Measurements from ENCODE around the gene NPHP4. TPM values are rescaled to one million over a fixed set of nuclear protein-coding genes. Genes with fewer than 3 reads are reported as not detected.

Gene NPHP4
- polyA plus RNA-seq, 1 of the 3 experiments (the other 2 are of a cell fraction) = 7.0 TPM

GRCh38 chr1:6002714-6003501, 10.7 kb upstream of the NPHP4 start (continued):
- TF ChIP-seq, protein P1, sequence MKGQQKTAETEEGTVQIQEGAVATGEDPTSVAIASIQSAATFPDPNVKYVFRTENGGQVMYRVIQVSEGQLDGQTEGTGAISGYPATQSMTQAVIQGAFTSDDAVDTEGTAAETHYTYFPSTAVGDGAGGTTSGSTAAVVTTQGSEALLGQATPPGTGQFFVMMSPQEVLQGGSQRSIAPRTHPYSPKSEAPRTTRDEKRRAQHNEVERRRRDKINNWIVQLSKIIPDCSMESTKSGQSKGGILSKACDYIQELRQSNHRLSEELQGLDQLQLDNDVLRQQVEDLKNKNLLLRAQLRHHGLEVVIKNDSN (IDR thresholded peaks at IDR 0.05; ENCODE audit: borderline replicate concordance, low read depth) = no peak
- TF ChIP-seq, protein P2, sequence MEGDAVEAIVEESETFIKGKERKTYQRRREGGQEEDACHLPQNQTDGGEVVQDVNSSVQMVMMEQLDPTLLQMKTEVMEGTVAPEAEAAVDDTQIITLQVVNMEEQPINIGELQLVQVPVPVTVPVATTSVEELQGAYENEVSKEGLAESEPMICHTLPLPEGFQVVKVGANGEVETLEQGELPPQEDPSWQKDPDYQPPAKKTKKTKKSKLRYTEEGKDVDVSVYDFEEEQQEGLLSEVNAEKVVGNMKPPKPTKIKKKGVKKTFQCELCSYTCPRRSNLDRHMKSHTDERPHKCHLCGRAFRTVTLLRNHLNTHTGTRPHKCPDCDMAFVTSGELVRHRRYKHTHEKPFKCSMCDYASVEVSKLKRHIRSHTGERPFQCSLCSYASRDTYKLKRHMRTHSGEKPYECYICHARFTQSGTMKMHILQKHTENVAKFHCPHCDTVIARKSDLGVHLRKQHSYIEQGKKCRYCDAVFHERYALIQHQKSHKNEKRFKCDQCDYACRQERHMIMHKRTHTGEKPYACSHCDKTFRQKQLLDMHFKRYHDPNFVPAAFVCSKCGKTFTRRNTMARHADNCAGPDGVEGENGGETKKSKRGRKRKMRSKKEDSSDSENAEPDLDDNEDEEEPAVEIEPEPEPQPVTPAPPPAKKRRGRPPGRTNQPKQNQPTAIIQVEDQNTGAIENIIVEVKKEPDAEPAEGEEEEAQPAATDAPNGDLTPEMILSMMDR (IDR thresholded peaks at IDR 0.05) = no peak
- no peak for TF ChIP-seq NRF1 (IDR thresholded peaks at IDR 0.05; ENCODE audit: low read depth, low read length)
- TF ChIP-seq POLR2AphosphoS5 (IDR thresholded peaks at IDR 0.05; ENCODE audit: low read depth, low read length) = no peak
- TF ChIP-seq FOXJ3 (CRISPR knock-in tag; IDR thresholded peaks at IDR 0.05) = no peak
- no peak for TF ChIP-seq CHD2 (IDR thresholded peaks at IDR 0.05; ENCODE audit: low read length, partially characterized antibody)
- no peak for TF ChIP-seq SIN3A (IDR thresholded peaks at IDR 0.05; ENCODE audit: borderline replicate concordance, low read depth, low read length)

- H4K20me1 ChIP-seq (ENCODE audit: insufficient read depth) = no peaks in the 10 kb centered on the region
- H3K79me2 ChIP-seq (ENCODE audit: insufficient read depth) = no peaks in the 10 kb centered on the region
- no peak for TF ChIP-seq USF2 (IDR thresholded peaks at IDR 0.05; ENCODE audit: borderline replicate concordance, low read depth, low read length)
- TF ChIP-seq, protein P3, sequence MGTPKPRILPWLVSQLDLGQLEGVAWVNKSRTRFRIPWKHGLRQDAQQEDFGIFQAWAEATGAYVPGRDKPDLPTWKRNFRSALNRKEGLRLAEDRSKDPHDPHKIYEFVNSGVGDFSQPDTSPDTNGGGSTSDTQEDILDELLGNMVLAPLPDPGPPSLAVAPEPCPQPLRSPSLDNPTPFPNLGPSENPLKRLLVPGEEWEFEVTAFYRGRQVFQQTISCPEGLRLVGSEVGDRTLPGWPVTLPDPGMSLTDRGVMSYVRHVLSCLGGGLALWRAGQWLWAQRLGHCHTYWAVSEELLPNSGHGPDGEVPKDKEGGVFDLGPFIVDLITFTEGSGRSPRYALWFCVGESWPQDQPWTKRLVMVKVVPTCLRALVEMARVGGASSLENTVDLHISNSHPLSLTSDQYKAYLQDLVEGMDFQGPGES (IDR thresholded peaks at IDR 0.05; ENCODE audit: low read depth, low read length) = no peak
- no peak for TF ChIP-seq POLR2AphosphoS5 (IDR thresholded peaks at IDR 0.05; ENCODE audit: low read depth, low read length)
- peak; percentile 57 for TF ChIP-seq GATA2 (CRISPR knock-in tag; IDR thresholded peaks at IDR 0.05)
- peak in 1 of 2 experiments; percentile 32; a peak in 1 of 4 replicates for TF ChIP-seq EP300 (IDR thresholded peaks at IDR 0.05; ENCODE audit: borderline replicate concordance in 1 of 2, low read depth in 1 of 2, low read length in 1 of 2)
- TF ChIP-seq JUND (IDR thresholded peaks at IDR 0.05) = no peak
- TF ChIP-seq REST (IDR thresholded peaks at IDR 0.05; ENCODE audit: low read depth, low read length) = no peak
- peak; percentile 30; the same call in 1 of the 2 replicates for TF ChIP-seq MXI1 (IDR thresholded peaks at IDR 0.05; ENCODE audit: low read depth, low read length)
- TF ChIP-seq RFX5 (IDR thresholded peaks at IDR 0.05; ENCODE audit: low read length) = no peak
- no peak for TF ChIP-seq FOSL2 (IDR thresholded peaks at IDR 0.05; ENCODE audit: borderline replicate concordance, low read depth)
- TF ChIP-seq, protein P4, sequence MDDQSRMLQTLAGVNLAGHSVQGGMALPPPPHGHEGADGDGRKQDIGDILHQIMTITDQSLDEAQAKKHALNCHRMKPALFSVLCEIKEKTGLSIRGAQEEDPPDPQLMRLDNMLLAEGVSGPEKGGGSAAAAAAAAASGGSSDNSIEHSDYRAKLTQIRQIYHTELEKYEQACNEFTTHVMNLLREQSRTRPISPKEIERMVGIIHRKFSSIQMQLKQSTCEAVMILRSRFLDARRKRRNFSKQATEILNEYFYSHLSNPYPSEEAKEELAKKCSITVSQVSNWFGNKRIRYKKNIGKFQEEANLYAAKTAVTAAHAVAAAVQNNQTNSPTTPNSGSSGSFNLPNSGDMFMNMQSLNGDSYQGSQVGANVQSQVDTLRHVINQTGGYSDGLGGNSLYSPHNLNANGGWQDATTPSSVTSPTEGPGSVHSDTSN (IDR thresholded peaks at IDR 0.05) = no peak
- H3K36me3 ChIP-seq (replicated peaks in 1 of 2; ENCODE audit: control insufficient read depth in 1 of 2, insufficient read depth in 2 of 2, low read length in 1 of 2) = no peaks in the 10 kb centered on the region
- POLR2A ChIA-PET = interaction anchor here (0.6 to 1.0 kb wide), 2 partner anchors 10 to 32 kb away, joined by 3 read pairs; partner anchors contain the start of gene NPHP4
- peaks cover 0 to 43% of the 10 kb centered on the region in 2 experiments; a peak in 1 of 4 replicates for H3K4me1 ChIP-seq (ENCODE audit: control insufficient read depth in 1 of 2, insufficient read depth in 2 of 2, low read depth in 1 of 2, low read length in 1 of 2)
- CTCF ChIA-PET = interaction anchor here (0.9 to 2.9 kb wide), 7 partner anchors 9 to 81 kb away, joined by 3 to 21 read pairs (median 4); no protein-coding TSS in a partner anchor
- no peak overlapping the region for H3K4me3 ChIP-seq (ENCODE audit: low read depth in 2 of 2, low read length in 1 of 2)
- 47% methylated on average over 3 of the region's 13 CpGs for WGBS (ENCODE audit: low lambda C conversion rate)
- no peaks in the 10 kb centered on the region for H3K27me3 ChIP-seq (ENCODE audit: insufficient read depth)
- H2AFZ ChIP-seq (ENCODE audit: low read depth) = no peak overlapping the region
- no peaks in the 10 kb centered on the region for H3K9me3 ChIP-seq
- peak overlapping the region in 1 of 2 experiments; percentile 71; a peak in 2 of 4 replicates for H3K27ac ChIP-seq (ENCODE audit: low read depth in 2 of 2, low read length in 1 of 2)
- no peak overlapping the region for H3K4me2 ChIP-seq
- no peaks in the 10 kb centered on the region for H3K9me2 ChIP-seq
- no peak overlapping the region for H3K9ac ChIP-seq
- DNase-seq = peak; percentile 84
- H3F3A ChIP-seq (replicated peaks; ENCODE audit: insufficient read depth) = no peaks in the 10 kb centered on the region
Observed at GRCh38 chr1:6001992-6002576, 9.9 kb upstream of the NPHP4 start.
